NCI-H2196 treated with DMSO at 0.1 percent for 48 hours (cell line): ENCODE results near the gene DLG2.

Source experiments
- DNase-seq: peaks from one replicate; lab custom pipeline; 2025; ENCODE audit not compliant: unreplicated experiment; lab: John Stamatoyannopoulos, UW

The DLG2 gene

DNA sequence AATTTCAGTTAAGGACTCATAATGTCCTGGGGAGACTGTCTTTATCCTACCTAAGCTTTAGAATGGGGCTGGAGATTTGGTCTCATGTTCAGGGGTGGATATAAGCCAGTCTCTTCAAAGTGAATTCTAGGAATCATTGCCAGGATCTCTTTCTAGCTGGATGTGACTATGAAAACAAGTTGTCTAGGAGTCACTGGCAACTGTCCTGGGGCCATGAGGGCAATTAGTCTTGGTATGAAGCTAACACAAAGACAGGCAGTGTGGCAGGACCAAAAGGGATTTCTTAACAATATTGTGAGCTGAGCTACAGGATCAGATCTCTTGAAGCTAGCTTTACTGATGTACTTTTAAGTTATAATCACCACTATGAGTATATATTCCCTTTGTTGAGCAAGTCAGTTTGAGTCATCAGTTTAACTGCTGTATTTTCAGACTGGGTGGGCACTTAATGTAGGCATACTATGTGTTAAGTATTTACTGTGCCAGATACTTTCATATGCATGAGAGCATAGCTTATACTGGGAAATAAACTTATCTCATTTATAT lies 1951.0 kb downstream of the DLG2 start:
- DNase-seq, result no peak

DNA sequence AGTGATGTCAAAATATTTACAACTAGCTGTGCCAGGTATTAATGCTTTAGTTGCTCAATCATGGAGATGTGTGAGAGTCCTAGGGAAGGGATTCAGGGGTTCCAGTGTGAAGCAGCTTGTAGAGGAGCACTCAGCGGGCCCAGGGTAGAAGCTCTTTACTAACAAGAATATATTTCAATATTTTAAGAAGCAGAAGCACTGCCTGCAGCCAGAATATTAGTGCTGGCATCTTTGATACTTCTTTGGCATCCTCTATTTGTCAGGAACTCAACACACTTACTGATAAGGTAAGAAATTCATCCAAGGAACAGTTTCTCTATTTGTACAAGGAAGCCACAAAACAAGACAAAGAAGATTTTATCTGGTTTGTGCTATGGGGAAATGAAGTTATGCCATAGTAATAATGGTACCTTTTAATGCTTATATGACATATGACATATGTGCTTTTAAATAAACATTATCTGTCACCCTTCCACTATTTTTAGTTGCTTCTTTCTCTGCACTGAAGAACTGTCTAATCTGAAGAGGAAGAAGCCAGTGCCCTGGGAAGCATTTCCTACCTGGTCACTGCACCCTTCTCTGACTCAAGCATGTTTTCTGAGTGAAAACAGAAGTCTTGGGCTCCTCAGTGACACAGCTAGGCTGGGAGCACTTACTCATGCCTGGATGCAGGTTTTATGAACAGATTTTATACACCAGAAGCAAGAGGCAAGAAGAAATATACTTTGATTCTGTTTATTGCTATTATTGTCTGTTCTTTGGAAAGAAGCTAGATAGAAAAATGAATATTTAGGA lies 1952.8 kb downstream of the DLG2 start:
- no peak for DNase-seq

DNA sequence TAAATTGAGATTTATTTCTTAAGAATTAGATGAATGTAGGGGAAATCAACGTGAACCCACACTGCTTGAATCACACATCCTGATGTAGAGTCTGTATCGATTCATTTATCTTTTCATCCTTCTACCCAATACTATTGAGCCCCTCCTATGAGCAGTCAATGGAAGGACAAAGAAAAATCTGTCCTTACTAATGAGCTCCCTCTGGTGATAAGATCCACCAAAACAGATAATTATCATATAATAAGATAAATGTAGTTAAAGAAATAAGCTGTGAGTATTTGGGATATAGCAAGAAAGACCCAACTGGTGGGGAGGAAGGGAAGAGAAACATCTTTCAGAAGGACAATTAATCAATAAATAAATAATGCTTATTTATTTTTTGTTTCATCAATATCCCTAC lies 1955.9 kb downstream of the DLG2 start:
- no peak for DNase-seq

DNA sequence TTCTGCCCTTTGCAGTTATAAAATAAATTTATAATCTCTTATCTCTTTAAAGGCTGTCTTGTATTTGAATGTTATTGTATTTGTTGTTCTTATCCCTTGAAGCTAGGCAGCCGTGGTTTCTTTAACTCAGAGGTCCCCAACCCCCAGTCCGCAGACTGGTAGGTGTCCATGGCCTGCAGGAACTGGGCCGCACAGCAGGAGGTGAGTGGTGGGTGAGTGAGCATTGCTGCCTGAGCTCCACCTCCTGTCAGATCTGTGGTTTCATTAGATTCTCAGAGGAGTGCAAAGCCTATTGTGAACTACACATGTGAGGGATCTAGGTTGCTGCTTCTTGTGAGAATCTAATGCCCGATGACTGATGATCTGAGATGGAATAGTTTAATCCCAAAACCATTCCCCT lies 1961.0 kb downstream of the DLG2 start:
- DNase-seq, result no peak

DNA sequence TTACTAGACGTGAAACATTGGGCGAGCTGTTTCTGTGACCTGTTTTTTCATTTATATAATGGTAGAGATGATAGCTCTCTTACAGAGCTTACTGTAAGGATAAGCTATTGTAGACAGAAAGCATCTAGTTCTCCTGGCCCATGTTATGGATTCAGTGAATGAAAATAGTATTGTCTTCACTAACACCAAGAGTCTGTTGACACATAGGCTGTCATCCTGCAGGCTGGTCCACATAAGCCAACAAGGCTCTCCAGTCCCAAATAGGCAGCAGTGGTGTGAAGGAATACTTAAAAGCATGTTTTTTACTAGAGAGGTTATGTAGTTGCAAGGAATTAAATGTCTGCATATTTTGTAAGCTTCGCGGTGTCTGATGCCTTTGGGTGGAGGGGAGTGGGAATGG lies 1963.2 kb downstream of the DLG2 start:
- DNase-seq, result no peak

DNA sequence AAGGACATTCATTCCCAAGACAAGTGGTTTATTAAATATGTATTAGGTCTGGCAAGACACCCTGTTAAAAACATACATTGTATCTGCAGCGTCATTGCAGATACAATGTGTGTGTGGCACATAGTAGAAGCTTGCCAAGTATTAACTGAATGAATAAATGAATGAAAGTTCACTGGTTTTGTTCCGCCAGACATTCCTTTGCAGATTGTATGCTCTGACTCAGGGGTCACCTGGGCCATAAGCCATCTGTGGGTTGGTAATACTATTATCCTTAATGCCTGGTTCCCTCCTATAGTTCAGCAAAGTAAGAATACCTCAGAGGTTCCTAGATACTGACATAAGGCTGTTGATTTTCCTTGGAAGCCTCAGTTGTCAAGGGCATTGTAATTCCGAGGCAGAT lies 1963.7 kb downstream of the DLG2 start:
- DNase-seq, result no peak

DNA sequence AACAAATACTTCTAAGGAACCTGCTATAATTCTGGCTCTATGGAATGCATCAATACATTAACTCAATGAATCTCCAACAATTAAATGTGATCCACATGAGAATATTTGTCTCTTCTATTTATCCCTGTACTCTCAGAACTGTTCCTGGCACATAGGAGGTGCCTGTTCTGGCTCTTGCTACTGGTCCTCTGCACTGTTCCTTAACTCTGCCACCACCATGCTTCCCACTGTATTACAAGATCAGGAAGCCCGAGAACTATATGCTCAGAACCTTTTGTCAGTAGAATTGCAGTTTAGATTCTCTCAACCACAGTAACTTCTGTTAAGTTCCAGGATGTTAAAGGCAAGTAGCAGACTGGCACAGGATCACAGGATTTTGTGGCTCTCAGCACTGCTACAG lies 1964.7 kb downstream of the DLG2 start:
- DNase-seq, result no peak

DNA sequence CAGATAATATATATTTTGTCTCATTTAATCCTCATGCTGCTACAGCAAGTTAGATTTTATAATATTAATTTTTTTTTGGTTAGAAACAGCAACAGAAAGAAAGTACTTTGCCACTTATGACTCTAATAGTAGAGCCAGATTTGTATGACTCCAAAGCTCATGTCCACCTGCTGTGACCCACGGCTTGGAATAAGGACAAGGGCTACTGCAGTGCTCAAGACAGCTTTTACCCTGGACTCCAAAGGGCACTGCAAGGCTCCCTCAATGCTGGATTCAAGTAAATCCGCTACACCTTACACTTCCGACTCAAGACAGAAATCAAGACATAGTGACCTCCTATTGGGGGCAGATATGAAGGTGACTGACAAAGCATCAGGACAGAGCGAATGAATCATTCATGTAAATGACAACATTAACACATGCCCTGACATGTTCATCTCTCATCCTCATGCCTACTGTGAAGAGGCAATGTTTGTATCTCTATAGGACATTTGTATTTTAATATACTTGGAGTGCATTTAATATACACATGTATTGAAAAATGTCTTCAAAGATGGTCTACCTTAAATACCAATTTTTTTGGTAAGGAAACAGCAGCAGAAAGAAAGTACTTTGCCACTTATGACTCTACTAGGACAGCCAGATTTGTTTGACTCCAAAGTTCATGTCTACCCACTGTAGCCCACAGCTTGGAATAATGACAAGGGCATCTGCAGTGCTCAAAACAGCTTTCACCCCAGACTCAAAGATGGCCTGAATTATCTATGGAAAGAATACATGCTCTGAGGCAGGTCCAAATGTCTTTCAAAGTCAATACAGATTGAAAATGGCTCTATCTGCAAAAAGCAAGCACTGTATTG lies 1965.4 kb downstream of the DLG2 start:
- no peak for DNase-seq

DNA sequence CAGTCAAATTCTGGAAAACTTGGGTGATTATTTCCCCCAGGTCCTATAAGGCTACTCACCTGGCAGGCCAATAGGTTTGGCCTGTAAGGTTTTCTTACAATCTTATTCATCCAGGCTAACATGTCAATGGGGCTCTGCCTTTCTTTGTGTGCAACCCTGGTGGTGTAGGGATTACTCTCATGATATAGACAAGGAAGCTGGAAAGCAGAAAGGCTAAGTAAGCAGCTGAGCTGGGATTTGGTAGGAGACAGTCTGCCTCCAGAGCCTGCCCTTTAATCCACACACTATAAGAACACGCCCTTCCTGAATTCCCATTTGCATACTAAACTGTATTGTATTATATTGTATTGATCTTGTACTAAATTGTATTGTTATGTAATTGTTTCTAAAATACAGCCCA lies 1967.7 kb downstream of the DLG2 start:
- DNase-seq, result no peak

DNA sequence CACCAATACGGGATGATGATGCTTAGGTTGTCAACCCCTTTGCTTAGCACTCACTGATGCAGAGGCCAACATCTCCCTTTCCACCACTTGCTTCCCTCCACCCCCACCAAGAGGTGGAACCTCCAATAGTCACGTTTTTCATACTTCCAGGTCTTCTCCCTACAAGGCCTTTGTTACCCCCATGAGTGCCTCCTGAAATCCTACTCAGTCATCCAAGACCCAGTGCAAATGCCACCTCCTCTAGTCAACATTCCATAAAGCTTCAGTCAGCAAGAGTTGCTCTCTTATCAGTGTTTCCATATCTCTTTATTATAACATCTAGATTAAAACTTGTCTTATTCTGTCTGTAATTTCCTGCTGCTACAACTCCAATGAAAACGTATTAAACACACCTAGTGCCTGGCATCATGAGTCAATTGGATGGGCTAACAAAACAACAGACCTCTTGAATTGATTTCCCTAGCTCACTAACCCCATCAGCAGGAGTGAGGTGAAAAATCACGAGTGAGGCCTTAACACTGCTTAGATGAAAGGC lies 1970.3 kb downstream of the DLG2 start:
- no peak for DNase-seq

DNA sequence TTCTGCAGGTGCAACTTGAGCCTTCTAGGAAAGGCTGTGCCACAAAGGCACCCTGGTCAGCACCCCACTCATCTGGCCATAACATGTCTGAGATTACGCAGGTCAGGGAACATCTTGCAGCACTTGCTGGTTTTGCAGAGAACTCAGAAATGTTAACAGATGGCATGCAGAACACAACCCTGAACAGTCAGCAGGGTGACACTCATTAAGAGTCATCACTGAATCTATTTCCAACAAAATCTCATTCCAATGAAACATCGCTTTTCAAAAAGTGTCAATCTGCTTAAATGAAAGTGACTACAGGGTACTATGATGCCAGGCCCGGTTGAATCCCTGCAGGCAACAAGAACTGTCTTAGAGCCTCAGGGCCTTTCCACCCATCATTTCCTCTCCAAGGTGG lies 1971.2 kb downstream of the DLG2 start:
- DNase-seq, result no peak

DNA sequence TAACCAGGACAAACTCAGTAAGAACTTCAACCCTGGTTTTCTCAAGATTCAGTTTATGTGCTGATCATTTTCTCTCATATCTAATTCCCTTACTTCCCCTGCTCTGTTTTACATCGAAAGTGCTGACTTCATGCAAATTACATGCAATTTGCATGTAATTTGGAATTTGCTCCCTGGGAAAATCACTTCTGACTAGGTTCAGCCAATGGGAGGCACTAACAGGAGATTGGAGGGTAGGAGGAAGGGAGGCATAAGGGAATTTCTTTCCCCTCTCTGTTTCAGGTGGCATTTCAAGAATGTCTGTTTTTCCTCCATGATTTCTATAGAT lies 1977.7 kb downstream of the DLG2 start:
- no peak for DNase-seq

DNA sequence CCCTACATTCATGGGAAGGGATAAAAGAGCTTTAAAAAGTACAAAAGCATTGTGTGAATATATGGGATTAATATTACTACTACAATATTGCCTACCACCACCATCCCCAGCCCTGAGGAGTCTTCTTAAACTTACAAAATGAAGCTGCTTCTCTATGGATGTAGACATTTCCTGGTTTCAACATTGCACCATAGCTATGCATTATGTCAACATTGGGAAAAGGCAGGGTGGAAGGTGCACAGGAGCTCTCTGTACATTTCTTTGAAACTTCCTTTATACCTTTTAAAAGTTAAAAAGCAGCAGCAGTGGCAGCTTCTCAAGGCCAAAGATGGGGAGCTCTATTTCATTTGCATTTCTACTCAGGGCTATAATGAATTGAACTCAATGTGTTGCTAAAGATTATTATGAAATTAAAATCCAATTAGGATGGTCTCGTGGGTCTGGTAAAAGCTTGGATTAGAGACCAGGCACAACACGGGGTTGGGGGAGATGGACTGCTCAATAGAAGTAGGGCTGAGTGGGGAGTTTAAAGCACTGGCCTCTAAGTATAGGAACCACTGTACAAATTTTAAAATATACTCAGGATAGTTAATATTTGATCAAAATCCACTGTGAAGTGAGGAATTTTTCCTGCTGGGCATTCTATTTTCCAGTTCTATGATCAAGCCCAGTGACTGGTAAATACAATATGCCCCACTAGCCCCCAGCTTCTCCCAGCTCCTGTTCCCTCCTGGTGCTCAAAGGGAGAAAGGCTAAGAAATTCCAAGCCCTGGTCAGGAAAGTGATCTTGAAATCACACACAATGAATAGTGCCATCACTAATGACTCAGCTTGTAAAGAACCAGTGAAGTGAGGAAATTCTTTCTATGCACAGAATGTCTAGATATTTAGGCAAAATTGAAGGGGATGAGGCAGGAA lies 1978.3 kb downstream of the DLG2 start:
- no peak for DNase-seq

DNA sequence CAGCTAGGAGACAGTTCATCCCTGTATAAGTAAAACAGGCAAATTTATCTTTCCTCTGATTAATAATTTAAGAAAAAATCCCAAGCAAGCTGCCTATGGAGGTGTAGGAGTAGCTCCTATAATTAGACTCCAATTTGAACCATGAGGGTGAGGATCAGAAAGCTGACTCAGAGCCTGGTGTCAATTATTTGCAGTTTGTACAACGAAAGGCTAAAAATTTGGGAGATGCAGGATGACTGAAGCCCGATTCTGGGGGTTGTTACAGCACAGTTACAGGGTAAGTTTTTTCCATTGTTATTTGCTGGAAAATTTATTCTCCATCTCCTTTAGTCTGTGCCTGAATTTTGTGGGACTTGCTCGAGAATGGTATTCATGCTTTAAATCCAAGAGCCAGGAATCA lies 1981.6 kb downstream of the DLG2 start:
- DNase-seq, result no peak

DNA sequence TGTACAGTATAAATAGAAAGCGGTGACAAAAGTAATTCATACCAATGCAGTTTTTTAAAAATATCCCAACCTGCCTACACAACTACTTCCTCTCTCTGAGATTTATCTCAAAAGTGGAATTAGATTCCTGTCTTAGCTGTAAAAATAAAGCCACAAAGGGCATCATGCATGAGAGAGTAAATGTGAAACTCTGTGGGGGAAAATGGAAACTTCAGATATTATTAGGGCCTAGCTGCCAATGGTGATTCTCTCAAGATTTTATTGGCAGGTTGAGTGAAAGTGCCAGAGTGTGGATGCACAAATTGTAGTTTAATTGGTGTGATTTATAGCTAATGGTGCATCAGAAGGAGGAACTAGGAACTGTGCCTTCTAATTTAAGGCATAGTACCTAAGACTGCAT lies 1984.0 kb downstream of the DLG2 start:
- no peak for DNase-seq

DNA sequence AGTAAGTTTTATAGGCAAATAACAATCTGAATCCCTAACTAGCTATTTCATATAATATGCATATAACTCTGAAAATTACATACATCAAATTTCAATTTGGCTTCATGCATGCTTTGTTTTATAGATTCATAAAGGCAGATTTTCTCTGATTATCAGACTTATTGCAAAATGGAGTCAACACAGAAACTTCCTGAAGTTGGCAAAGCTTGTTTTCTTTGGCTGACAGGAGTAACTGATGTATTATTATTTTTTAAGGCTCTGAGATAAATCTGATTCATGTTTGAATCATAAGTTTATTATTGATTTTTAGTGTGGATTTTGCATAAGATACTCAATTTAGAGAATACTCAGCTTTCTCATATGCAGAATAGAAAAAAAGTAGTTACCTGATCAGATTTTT lies 1984.6 kb downstream of the DLG2 start:
- DNase-seq, result no peak

DNA sequence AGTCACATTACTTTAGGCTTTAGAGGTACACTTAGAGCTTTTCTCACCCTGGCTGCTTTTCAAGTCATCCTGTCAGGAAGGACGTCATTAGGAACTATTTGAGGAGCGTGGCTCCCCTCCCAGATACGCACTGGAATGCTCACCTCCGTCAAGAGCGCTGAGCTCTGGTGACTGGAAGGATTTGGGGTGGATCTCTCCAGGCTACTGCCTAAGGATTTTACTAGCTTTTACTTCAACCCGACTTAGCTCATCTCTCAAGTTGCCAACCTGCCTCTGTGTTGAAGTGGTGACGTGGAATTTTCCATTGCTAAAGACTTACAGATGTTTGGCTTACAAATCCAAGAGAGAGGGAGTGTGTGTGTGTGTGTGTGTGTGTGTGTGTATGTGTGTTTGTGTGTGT lies 1985.6 kb downstream of the DLG2 start:
- no peak for DNase-seq

DNA sequence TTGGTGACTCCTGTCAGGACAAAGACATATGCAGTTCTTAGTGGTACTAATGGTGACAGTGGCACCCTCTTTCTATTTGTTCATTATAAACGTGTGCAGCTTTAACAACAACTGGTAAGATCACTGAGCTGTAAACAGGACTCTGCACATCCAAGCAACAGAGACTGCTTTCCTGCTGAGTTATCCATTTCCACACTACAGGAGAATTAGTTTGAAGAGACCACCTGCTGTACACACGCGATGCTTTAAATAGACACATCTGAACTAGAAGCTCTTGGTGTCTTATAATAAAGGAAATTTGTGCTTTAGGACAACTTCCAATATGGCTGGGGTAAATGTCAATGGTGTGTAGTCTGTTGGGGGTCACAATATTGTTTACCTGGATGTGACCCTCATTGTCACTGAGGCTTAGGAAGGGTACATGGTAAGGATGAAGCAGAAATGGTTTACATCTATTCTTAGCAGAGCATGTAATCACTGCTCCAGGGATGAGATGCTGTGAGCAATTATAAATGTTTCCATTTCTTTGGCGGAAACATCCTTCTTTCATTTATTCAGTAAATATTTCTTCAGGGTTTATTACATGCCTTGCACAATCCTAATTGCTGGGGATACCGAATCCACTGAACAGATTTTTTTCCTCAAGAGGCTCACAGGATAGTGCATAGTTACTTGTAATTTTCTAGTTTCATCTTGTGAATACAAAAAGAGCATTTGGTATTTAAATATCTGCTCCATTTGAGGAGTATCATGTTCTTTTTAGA lies 1987.0 kb downstream of the DLG2 start:
- no peak for DNase-seq

DNA sequence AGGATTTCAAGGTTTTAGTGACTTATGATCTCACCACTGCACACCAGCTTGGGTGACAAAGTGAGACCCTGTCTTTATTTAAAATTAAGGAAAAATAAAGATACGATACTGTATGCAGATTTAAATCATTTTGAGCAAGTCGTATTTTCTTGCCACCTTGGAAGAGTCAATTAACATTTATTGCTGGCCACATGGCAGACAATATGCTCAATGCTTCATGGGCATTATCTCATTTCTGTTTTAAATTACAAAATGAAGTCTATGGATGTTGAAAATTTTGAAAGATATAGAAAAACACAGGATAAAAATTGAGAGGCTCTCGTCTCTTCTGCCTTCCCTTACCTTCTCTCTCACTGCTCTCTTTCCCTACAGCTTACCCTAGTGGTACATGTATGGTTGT lies 1992.0 kb downstream of the DLG2 start:
- DNase-seq, result no peak

DNA sequence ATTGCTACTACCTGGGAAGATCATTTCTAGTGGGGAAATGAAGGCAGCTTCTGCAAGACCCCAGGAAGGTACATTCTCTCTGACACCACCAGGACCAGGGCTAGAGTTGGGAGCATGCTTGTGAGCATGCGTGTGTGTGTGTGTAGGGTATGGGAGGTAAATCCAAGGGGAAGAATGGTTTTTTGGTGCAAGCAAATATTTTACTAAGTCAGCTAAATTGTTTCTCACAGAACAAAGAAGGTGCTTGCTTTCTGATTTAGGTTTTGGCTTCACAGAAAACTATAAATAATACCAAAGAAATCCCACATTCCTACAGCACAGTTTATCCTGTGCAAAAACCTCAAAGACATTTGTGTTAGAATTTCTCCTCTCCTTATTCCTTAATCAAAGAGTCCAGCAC lies 1996.9 kb downstream of the DLG2 start:
- no peak for DNase-seq
